ENCODE results near the gene LEFTY2. TPM values are rescaled to one million over a fixed set of nuclear protein-coding genes. Genes with fewer than 3 reads are reported as not detected.
"Not testable (repeated sequence)": the region's sequence is repeated elsewhere in the genome, so short reads cannot be mapped to it uniquely, and the experiment has no call there.

LEFTY2 gene
- total RNA-seq, 1 experiment from 2014 or later = not detected

- Mint-ChIP-seq H3K4me3 (ENCODE audit: low read depth, unreplicated experiment) (no peak overlapping the region), H3K4me1 (ENCODE audit: low read depth, unreplicated experiment) (no peaks in the 10 kb centered on the region), H3K27ac (ENCODE audit: unreplicated experiment) (no peak overlapping the region), H3K36me3 (ENCODE audit: insufficient read depth, unreplicated experiment) (peaks cover 18% of the 10 kb centered on the region), H3K27me3 (ENCODE audit: unreplicated experiment) (no peaks in the 10 kb centered on the region), H3K9me3 (ENCODE audit: low read depth, unreplicated experiment) (no peaks in the 10 kb centered on the region)
- DNase-seq = no peak
- TF ChIP-seq CTCF (IDR thresholded peaks at IDR 0.05; ENCODE audit: unreplicated experiment) = no peak
- CTCF ChIA-PET = interaction anchor here (0.6 to 1.3 kb wide), 2 partner anchors 416 to 500 kb away, joined by 3 to 4 read pairs; no protein-coding TSS in a partner anchor
- intact Hi-C loops (cut with micrococcal nuclease; ENCODE audit: unreplicated experiment) = loop anchor here (10.0 kb wide), 1 partner anchor 200 kb away; the partner anchor contains the start of gene SRP9
- no TSS peak for BruUV-seq (replicated peaks)
These were observed 33.4 kb upstream of the LEFTY2 start for GRCh38 chr1:225974454-225974853.

- H3K4me3 Mint-ChIP-seq (ENCODE audit: low read depth, unreplicated experiment) = no peak overlapping the region
- CTCF ChIA-PET = no interaction called here
- intact Hi-C loops (cut with micrococcal nuclease; ENCODE audit: unreplicated experiment) = loop anchor here (10.0 kb wide), 1 partner anchor 198 kb away; the partner anchor contains the start of gene SRP9
- no peaks in the 10 kb centered on the region for H3K9me3 Mint-ChIP-seq (ENCODE audit: low read depth, unreplicated experiment)
- no peak overlapping the region for H3K27ac Mint-ChIP-seq (ENCODE audit: unreplicated experiment)
- no peak for DNase-seq
- no peak for TF ChIP-seq CTCF (IDR thresholded peaks at IDR 0.05; ENCODE audit: unreplicated experiment)
- peaks cover 17% of the 10 kb centered on the region for H3K36me3 Mint-ChIP-seq (ENCODE audit: insufficient read depth, unreplicated experiment)
- BruUV-seq (replicated peaks) = no TSS peak
- H3K27me3 Mint-ChIP-seq (ENCODE audit: unreplicated experiment) = no peaks in the 10 kb centered on the region
- H3K4me1 Mint-ChIP-seq (ENCODE audit: low read depth, unreplicated experiment) = no peaks in the 10 kb centered on the region
These were observed 32.1 kb upstream of the LEFTY2 start for GRCh38 chr1:225973158-225973557.

GRCh38 chr1:225972344-225973152, 31.5 kb upstream of the LEFTY2 start:
- DNase-seq = no peak
- Mint-ChIP-seq H3K36me3 (ENCODE audit: insufficient read depth, unreplicated experiment) (peaks cover 15% of the 10 kb centered on the region), H3K4me1 (ENCODE audit: low read depth, unreplicated experiment) (no peaks in the 10 kb centered on the region), H3K9me3 (ENCODE audit: low read depth, unreplicated experiment) (no peaks in the 10 kb centered on the region), H3K27ac (ENCODE audit: unreplicated experiment) (no peak overlapping the region), H3K4me3 (ENCODE audit: low read depth, unreplicated experiment) (no peak overlapping the region), H3K27me3 (ENCODE audit: unreplicated experiment) (no peaks in the 10 kb centered on the region)
- TF ChIP-seq CTCF (IDR thresholded peaks at IDR 0.05; ENCODE audit: unreplicated experiment) = no peak
- BruUV-seq (replicated peaks) = no TSS peak
- intact Hi-C loops (cut with micrococcal nuclease; ENCODE audit: unreplicated experiment) = loop anchor here (10.0 kb wide), 1 partner anchor 198 kb away; the partner anchor contains the start of gene SRP9
- CTCF ChIA-PET = no interaction called here

- H3K27ac Mint-ChIP-seq (ENCODE audit: unreplicated experiment); H3K4me3 Mint-ChIP-seq (ENCODE audit: low read depth, unreplicated experiment); H3K4me1 Mint-ChIP-seq (ENCODE audit: low read depth, unreplicated experiment); H3K36me3 Mint-ChIP-seq (ENCODE audit: insufficient read depth, unreplicated experiment); H3K27me3 Mint-ChIP-seq (ENCODE audit: unreplicated experiment); DNase-seq; H3K9me3 Mint-ChIP-seq (ENCODE audit: low read depth, unreplicated experiment); BruUV-seq (replicated peaks): not testable (repeated sequence)
- intact Hi-C loops (cut with micrococcal nuclease; ENCODE audit: unreplicated experiment) = loop anchor here (10.0 kb wide), 1 partner anchor 196 kb away; the partner anchor contains the start of gene SRP9
- CTCF ChIA-PET = interaction anchor here (0.8 kb wide), 1 partner anchor 510 kb away, joined by 3 read pairs; no protein-coding TSS in a partner anchor
These were observed 29.7 kb upstream of the LEFTY2 start for GRCh38 chr1:225970592-225971157.

GRCh38 chr1:225969751-225970150, 28.7 kb upstream of the LEFTY2 start:
- H3K36me3 Mint-ChIP-seq (ENCODE audit: insufficient read depth, unreplicated experiment); H3K4me1 Mint-ChIP-seq (ENCODE audit: low read depth, unreplicated experiment); BruUV-seq (replicated peaks); DNase-seq; H3K9me3 Mint-ChIP-seq (ENCODE audit: low read depth, unreplicated experiment); H3K27ac Mint-ChIP-seq (ENCODE audit: unreplicated experiment); H3K27me3 Mint-ChIP-seq (ENCODE audit: unreplicated experiment); H3K4me3 Mint-ChIP-seq (ENCODE audit: low read depth, unreplicated experiment): not testable (repeated sequence)
- CTCF ChIA-PET = interaction anchor here (0.8 kb wide), 1 partner anchor 509 kb away, joined by 3 read pairs; no protein-coding TSS in a partner anchor
- intact Hi-C loops (cut with micrococcal nuclease; ENCODE audit: unreplicated experiment) = loop anchor here (10.0 kb wide), 1 partner anchor 195 kb away; the partner anchor contains the start of gene SRP9

All from Calu3 (cell line).